ENCODE measurements around the gene RREB1. TPM values are rescaled to one million over a fixed set of nuclear protein-coding genes. Genes with fewer than 3 reads are reported as not detected.

Gene RREB1
- total and polyA plus RNA-seq, 2 donors (not counting 3 experiments of a cell fraction or from before 2014, with no cell fraction given): 3.7 to 33.0 TPM

GRCh38 chr6:7238900-7239589 lies 131.3 kb downstream of the RREB1 start:
- dilution Hi-C loops (cut with MboI; ENCODE audit: extremely low pct_ligation_motif_present, low sequenced_read_pairs): no loop called here
- H3K9me1 ChIP-seq (replicated peaks; ENCODE audit: control insufficient read depth, extremely low read depth, insufficient read depth, low read length): no peaks in the 10 kb centered on the region
- DNase-seq (ENCODE audit: low read depth, low spot score) (peak; percentile 66), FAIRE-seq (peak; percentile 84)
- no peaks in the 10 kb centered on the region for H3K27me3 ChIP-seq (ENCODE audit: control insufficient read depth in 2 of 2, insufficient read depth in 2 of 2, low read length in 2 of 2)
- H2AFZ ChIP-seq (ENCODE audit: low read depth, low read length): no peak overlapping the region
- H3K4me3 ChIP-seq (replicated peaks in 1 of 3; ENCODE audit: insufficient read depth in 1 of 3, low read depth in 1 of 3, low read length in 3 of 3): no peak overlapping the region
- H3K36me3 ChIP-seq (ENCODE audit: control insufficient read depth in 2 of 2, extremely low read depth in 1 of 2, insufficient read depth in 2 of 2, low read length in 2 of 2): peaks cover 0 to 10% of the 10 kb centered on the region in 2 experiments
- TF ChIP-seq GATA2 (IDR thresholded peaks at IDR 0.05; ENCODE audit: insufficient read depth, insufficient read length, low read depth, low read length): no peak
- no peak for TF ChIP-seq JUN (IDR thresholded peaks at IDR 0.05; ENCODE audit: borderline replicate concordance, insufficient read depth, insufficient read length, low read depth)
- TF ChIP-seq EZH2 (IDR thresholded peaks at IDR 0.05; ENCODE audit: borderline replicate concordance, low read depth, low read length, severe bottlenecking): no peak
- TF ChIP-seq POLR2A (IDR thresholded peaks at IDR 0.05; ENCODE audit: low read depth, low read length): no peak
- TF ChIP-seq MYC (IDR thresholded peaks at IDR 0.05; ENCODE audit: low read depth, low read length): peak; percentile 23
- no peak for TF ChIP-seq FOS (IDR thresholded peaks at IDR 0.05; ENCODE audit: borderline replicate concordance, insufficient read depth, low read length)
- TF ChIP-seq POLR2AphosphoS5 (IDR thresholded peaks at IDR 0.05; ENCODE audit: insufficient read depth, low read depth, low read length): no peak
- peak; percentile 67 for TF ChIP-seq MAX (IDR thresholded peaks at IDR 0.05; ENCODE audit: insufficient read depth, insufficient read length)
- TF ChIP-seq CTCF (IDR thresholded peaks at IDR 0.05; ENCODE audit: extremely low read depth in 1 of 2, insufficient read depth in 1 of 2, low read depth in 1 of 2, low read length in 2 of 2): peak; percentile 79 to 83
- intact Hi-C loops (cut with micrococcal nuclease): loop anchor here (1.0 kb wide), 5 partner anchors 130 to 562 kb away; no protein-coding TSS in a partner anchor
- CTCF ChIA-PET: interaction anchor here (0.6 to 3.2 kb wide), 10 partner anchors 11 to 562 kb away, joined by 3 to 30 read pairs (median 6); no protein-coding TSS in a partner anchor
- peaks cover 3% of the 10 kb centered on the region for H3K79me2 ChIP-seq (ENCODE audit: control insufficient read depth, insufficient read depth, low read length)
- H3K9me3 ChIP-seq (replicated peaks; ENCODE audit: control insufficient read depth, insufficient read depth, low read length): no peaks in the 10 kb centered on the region
- no peak overlapping the region for H3K9ac ChIP-seq (replicated peaks; ENCODE audit: extremely low read depth, insufficient read depth, low read length)
- no TSS peak for BruUV-seq (replicated peaks)
- POLR2A ChIA-PET: no interaction called here
- H3K4me1 ChIP-seq (ENCODE audit: control insufficient read depth, extremely low read depth, insufficient read depth, low read length): no peaks in the 10 kb centered on the region
- no peak overlapping the region for H3K4me2 ChIP-seq (ENCODE audit: insufficient read depth, low read length)
- peaks cover 2% of the 10 kb centered on the region for H4K20me1 ChIP-seq (replicated peaks; ENCODE audit: control insufficient read depth, extremely low read depth, insufficient read depth, low read length)
- no peak overlapping the region for H3K27ac ChIP-seq (ENCODE audit: insufficient read depth, low read depth, low read length)

Data from endothelial cell of umbilical vein (primary cell).